ENCODE measurements around the gene RNF19B. TPM values are rescaled to one million over a fixed set of nuclear protein-coding genes. Genes with fewer than 3 reads are reported as not detected.

RNF19B gene
- total RNA-seq, 1 donor from 2014 or later = 29.7 TPM

GRCh38 chr1:32962248-32962896 lies 2.2 kb downstream of the RNF19B start:
- Histone ChIP-seq H3K9ac (ENCODE audit: low read length) (peak overlapping the region; percentile 80), H3K27ac (ENCODE audit: low read depth, low read length) (no peak overlapping the region), H3K36me3 (ENCODE audit: insufficient read depth, low read length) (no peaks in the 10 kb centered on the region), H2AFZ (ENCODE audit: low read depth, low read length) (no peak overlapping the region), H3K27me3 (ENCODE audit: insufficient read depth, low read length) (no peaks in the 10 kb centered on the region), H3K4me3 (ENCODE audit: insufficient read depth, low read depth, low read length) (peak overlapping the region; percentile 80), H3K9me3 (ENCODE audit: insufficient read depth, low read depth, low read length) (no peaks in the 10 kb centered on the region), H3K4me2 (ENCODE audit: low read length) (peak overlapping the region; percentile 95), H4K20me1 (ENCODE audit: insufficient read depth, low read length) (peaks cover 52% of the 10 kb centered on the region), H3K4me1 (ENCODE audit: insufficient read depth, low read length) (peaks cover 13% of the 10 kb centered on the region), H3K79me2 (ENCODE audit: insufficient read depth, low read length) (peaks cover 63% of the 10 kb centered on the region)
- FAIRE-seq = no peak
- no peak overlapping the region for H3K27ac Mint-ChIP-seq (ENCODE audit: unreplicated experiment)
- peaks cover 1% of the 10 kb centered on the region for H3K36me3 Mint-ChIP-seq (ENCODE audit: low read depth, unreplicated experiment)
- H3K4me3 Mint-ChIP-seq (ENCODE audit: unreplicated experiment) = peak overlapping the region; percentile 94
- TF ChIP-seq EZH2 (IDR thresholded peaks at IDR 0.05; ENCODE audit: insufficient read depth, low read length) (no peak), CTCF (IDR thresholded peaks at IDR 0.05; ENCODE audit: insufficient read depth, low read depth, low read length) (no peak)
- DNase-seq (ENCODE audit: low read depth) = no peak
- no peaks in the 10 kb centered on the region for H3K9me3 Mint-ChIP-seq (ENCODE audit: unreplicated experiment)
- H3K4me1 Mint-ChIP-seq (ENCODE audit: low read depth, unreplicated experiment) = peaks cover 15% of the 10 kb centered on the region
- H3K27me3 Mint-ChIP-seq (ENCODE audit: low read depth, unreplicated experiment) = peaks cover 5% of the 10 kb centered on the region

GRCh38 chr1:32960819-32961355 lies 3.7 kb downstream of the RNF19B start:
- H4K20me1 ChIP-seq (ENCODE audit: insufficient read depth, low read length) = peaks cover 61% of the 10 kb centered on the region
- H3K9me3 Mint-ChIP-seq (ENCODE audit: unreplicated experiment) = no peaks in the 10 kb centered on the region
- no peak for FAIRE-seq

More at GRCh38 chr1:32960819-32961355, 3.7 kb downstream of the RNF19B start:
- no peak overlapping the region for H2AFZ ChIP-seq (ENCODE audit: low read depth, low read length)
- no peak for DNase-seq (ENCODE audit: low read depth)
- H3K27ac ChIP-seq (ENCODE audit: low read depth, low read length) = no peak overlapping the region
- no peaks in the 10 kb centered on the region for H3K27me3 ChIP-seq (ENCODE audit: insufficient read depth, low read length)
- Mint-ChIP-seq H3K27ac (ENCODE audit: unreplicated experiment) (no peak overlapping the region), H3K36me3 (ENCODE audit: low read depth, unreplicated experiment) (peaks cover 5% of the 10 kb centered on the region), H3K27me3 (ENCODE audit: low read depth, unreplicated experiment) (no peaks in the 10 kb centered on the region), H3K4me3 (ENCODE audit: unreplicated experiment) (no peak overlapping the region), H3K4me1 (ENCODE audit: low read depth, unreplicated experiment) (peaks cover 15% of the 10 kb centered on the region)
- no peaks in the 10 kb centered on the region for H3K9me3 ChIP-seq (ENCODE audit: insufficient read depth, low read depth, low read length)
- TF ChIP-seq EZH2 (IDR thresholded peaks at IDR 0.05; ENCODE audit: insufficient read depth, low read length) (no peak), CTCF (IDR thresholded peaks at IDR 0.05; ENCODE audit: insufficient read depth, low read depth, low read length) (no peak)
- H3K4me1 ChIP-seq (ENCODE audit: insufficient read depth, low read length) = peaks cover 13% of the 10 kb centered on the region
- no peak overlapping the region for H3K4me3 ChIP-seq (ENCODE audit: insufficient read depth, low read depth, low read length)
- H3K79me2 ChIP-seq (ENCODE audit: insufficient read depth, low read length) = peaks cover 77% of the 10 kb centered on the region
- no peak overlapping the region for H3K4me2 ChIP-seq (ENCODE audit: low read length)
- no peaks in the 10 kb centered on the region for H3K36me3 ChIP-seq (ENCODE audit: insufficient read depth, low read length)
- H3K9ac ChIP-seq (ENCODE audit: low read length) = no peak overlapping the region
